Heart left ventricle (tissue), 13 donors: Measurements from ENCODE around the gene TMEM266.

Experiments used
- CTCF ChIP-seq, 12 donors: fragments of 200-600 bp; sonication (generic) in 4 of 12; IDR thresholded peaks; one replicate each; pipeline versions ENCODE4 v1.5.0 to v1.8.0; 2018 to 2022; ENCODE audit warnings: antibody characterized with exemption in 12 of 12, mild to moderate bottlenecking in 5 of 12
- POLR2A ChIP-seq, 2 donors: fragments of 450-650 bp; IDR thresholded peaks; one replicate each; pipeline ENCODE4 v1.6.1; 2017; ENCODE audit warnings: antibody characterized with exemption in 2 of 2, mild to moderate bottlenecking in 2 of 2, moderate library complexity in 2 of 2
- donor health status: ischemic (EF 13 %, LVEDD 7.1; RV severe dilation, severe dysfunction).
- donor health status: DM: no; HTN: yes; CAD: no.
- donor health status: DM: no; HTN: no; CAD: no.
- donor health status: ischemic (EF 25% LVEDD 6.9; RV normal size, moderate dysfunction).
- donor health status: ischemic (EF 25% LVEDD 5.7; RV mildly dilated, moderate dysfunction).
- donor health status: ischemic (EF 35%, LVEDD 5.7; RV mildly dilated, moderate dysfunction).
- donor health status: nonischemic (EF 11% LVEDD 7.7; RV severe dilation, severe dysfunction).
- donor health status: DM: yes; HTN: yes; CAD: no.
- donor health status: PGD.
- donor health status: ischemic (EF 29% LVEDD 5.4; RV normal size, mild dysfunction).
- donor health status: nonischemic (EF 23%, LVEDD 6.1; RV moderate dilation, normal function).

DNA sequence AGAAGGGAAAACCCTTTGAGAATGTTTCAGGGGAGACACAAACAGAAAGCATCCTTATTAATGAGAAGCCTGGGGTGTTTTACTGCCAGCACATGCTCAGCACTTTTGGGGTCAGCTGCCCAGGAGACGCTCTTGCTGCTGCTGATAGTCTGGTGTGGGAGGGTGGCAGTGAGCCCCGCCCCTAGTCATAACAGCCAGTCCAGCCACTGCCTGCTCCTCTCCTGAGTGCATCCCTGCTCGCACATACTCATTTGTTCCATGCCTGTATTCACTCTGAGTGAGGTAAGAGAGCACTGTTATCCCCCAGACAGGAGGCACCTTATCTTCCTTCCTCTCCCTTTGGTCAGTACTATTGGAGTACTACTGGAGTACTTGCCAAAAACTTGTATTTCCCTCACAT lies 150.2 kb downstream of the TMEM266 start:
- TF ChIP-seq CTCF (IDR thresholded peaks at IDR 0.05) (no peak), POLR2A (IDR thresholded peaks at IDR 0.05) (no peak)
